K562 (cell line): Measurements from ENCODE around the gene PVALEF. TPM values are rescaled to one million over a fixed set of nuclear protein-coding genes. Genes with fewer than 3 reads are reported as not detected.

ENCODE experiments used
- CHD2 ChIP-seq: IDR thresholded peaks from 2 replicates; pipeline ENCODE4 v1.6.1; 2011; ENCODE audit warnings: low read depth, low read length
- ELF4 ChIP-seq: fragments of 450-650 bp; formaldehyde crosslinking; IDR thresholded peaks from 2 replicates; pipeline ENCODE4 v1.4.0; 2022; ENCODE audit warnings: missing genetic modification characterization
- HNRNPUL1 ChIP-seq: fragments of 200-400 bp; formaldehyde crosslinking; IDR thresholded peaks from 2 replicates; pipeline ENCODE4 v1.6.1; 2017; ENCODE audit warnings: low read length
- JUND ChIP-seq, 2 experiments: IDR thresholded peaks; 2 replicates in 1 of 2; 3 replicates in 1 of 2; pipeline ENCODE4 v1.6.1; 2011; ENCODE audit warnings: borderline replicate concordance in 2 of 2, low read depth in 2 of 2, low read length in 2 of 2, improper control_type of control experiment in 1 of 2, missing biosample characterization in 1 of 2, missing genetic modification characterization in 1 of 2, missing genetic modification reagents in 1 of 2
- KLF10 ChIP-seq: fragments of 250-450 bp; sonication (Bioruptor Pico); IDR thresholded peaks from 2 replicates; pipeline ENCODE4 v1.6.1; 2021; ENCODE audit warnings: matching md5 sums
- MYBL2 ChIP-seq, 2 experiments: fragments of 450-650 bp in 1 of 2; sonication (generic) in 1 of 2; formaldehyde crosslinking in 1 of 2; IDR thresholded peaks; 2 replicates each; pipeline versions ENCODE4 v1.6.1 to v1.8.1; 2017 to 2022; ENCODE audit warnings: borderline replicate concordance in 1 of 2, inconsistent platforms in 1 of 2, low read depth in 1 of 2, mild to moderate bottlenecking in 1 of 2, missing genetic modification reagents in 1 of 2, moderate library complexity in 1 of 2
- NCOA2 ChIP-seq, 2 experiments: fragments of 450-650 bp; IDR thresholded peaks; 2 replicates each; pipeline ENCODE4 v1.6.1; 2018; ENCODE audit warnings: mild to moderate bottlenecking in 2 of 2, moderate library complexity in 1 of 2; ENCODE audit not compliant: partially characterized antibody in 2 of 2
- NR2C1 ChIP-seq, 2 experiments: fragments of 450-650 bp; IDR thresholded peaks; 2 replicates each; pipeline ENCODE4 v1.6.1; 2017; ENCODE audit warnings: mild to moderate bottlenecking in 2 of 2, antibody characterized with exemption in 1 of 2, inconsistent platforms in 1 of 2, missing compliant biosample characterization in 1 of 2, missing genetic modification characterization in 1 of 2
- POLR2A ChIP-seq: fragments of 450-650 bp; conservative IDR thresholded peaks from 2 replicates; pipeline ENCODE4 v1.6.1; 2016
- POLR2H ChIP-seq: IDR thresholded peaks from 2 replicates; pipeline ENCODE4 v1.6.1; 2016; ENCODE audit warnings: missing genetic modification characterization, low read depth, mild to moderate bottlenecking, control low read depth, missing compliant biosample characterization, moderate library complexity
- PTBP1 ChIP-seq: fragments of 200-400 bp; formaldehyde crosslinking; IDR thresholded peaks from 2 replicates; pipeline ENCODE4 v1.6.1; 2017; ENCODE audit warnings: low read depth, low read length
- SIX5 ChIP-seq, 2 experiments: IDR thresholded peaks; 2 replicates each; pipeline ENCODE4 v1.6.1; 2011; ENCODE audit warnings: low read length in 2 of 2, borderline replicate concordance in 1 of 2, low read depth in 1 of 2, mild to moderate bottlenecking in 1 of 2, moderate library complexity in 1 of 2; ENCODE audit not compliant: insufficient read depth in 1 of 2
- U2AF1 ChIP-seq: fragments of 200-400 bp; formaldehyde crosslinking; optimal IDR thresholded peaks from 2 replicates; pipeline ENCODE3; 2017; ENCODE audit warnings: mild to moderate bottlenecking, low read depth, low read length, moderate library complexity
- ZKSCAN3 ChIP-seq: fragments of 250-450 bp; sonication (Bioruptor Pico); IDR thresholded peaks from 2 replicates; pipeline ENCODE4 v1.4.0; 2020
- ZNF764 ChIP-seq: fragments of 250-450 bp; sonication (Bioruptor Pico); IDR thresholded peaks from 2 replicates; pipeline ENCODE4 v1.4.0; 2020; ENCODE audit warnings: low read depth, mild to moderate bottlenecking, moderate library complexity
- polyA plus RNA-seq, 8 experiments: library from polyadenylated mRNA; depleted of rRNA in 4 of 8; stranded (reverse) in 5 of 8; unstranded in 3 of 8; fragments of >200 nt; fragmentation: Nextera tagmentation in 2 of 8; fragmentation: Illumina TruSeq in 1 of 8; extraction: Ambion mirVana in 2 of 8; extraction: Trizol in 1 of 8; gene quantifications; 2 replicates each; pipeline versions ENCODE4 v1.2.1 to v1.2.3, GENCODE V29; 2011 to 2014; ENCODE audit warnings: inconsistent platforms in 1 of 8, missing spikeins in 1 of 8
- total RNA-seq, 7 experiments: library from RNA; depleted of rRNA in 6 of 7; stranded (reverse); fragments of >200 nt in 6 of 7; fragmentation: Illumina TruSeq in 2 of 7; extraction: Trizol in 2 of 7; gene quantifications; 2 replicates each; pipeline versions ENCODE4 v1.2.1 to v1.2.3, GENCODE V29; 2011 to 2021; ENCODE audit warnings: low replicate concordance in 1 of 7
- TF ChIP-seq, protein P1 (sequence below): IDR thresholded peaks from 3 replicates; pipeline ENCODE4 v1.6.1; 2011; ENCODE audit warnings: borderline replicate concordance, mild to moderate bottlenecking; ENCODE audit not compliant: insufficient read length, insufficient read depth
- TF ChIP-seq, protein P2 (sequence below): fragments of 250-450 bp; sonication (Bioruptor Pico); IDR thresholded peaks from 2 replicates; pipeline ENCODE4 v1.4.0; 2020; ENCODE audit warnings: mild to moderate bottlenecking, moderate library complexity
- TF ChIP-seq, protein P3 (sequence below): sonication (generic); formaldehyde crosslinking; IDR thresholded peaks from 2 replicates; pipeline ENCODE4 v1.8.0; 2023; ENCODE audit warnings: mild to moderate bottlenecking, missing genetic modification reagents
- TF ChIP-seq, protein P4 (sequence below): sonication (generic); formaldehyde crosslinking; IDR thresholded peaks from 2 replicates; pipeline ENCODE4 v1.5.0; 2020; ENCODE audit warnings: missing genetic modification reagents

Gene PVALEF
- total and polyA plus RNA-seq, 9 of the 15 experiments (the other 6 are each of a cell fraction or from before 2014, with no cell fraction given) = not detected

DNA sequence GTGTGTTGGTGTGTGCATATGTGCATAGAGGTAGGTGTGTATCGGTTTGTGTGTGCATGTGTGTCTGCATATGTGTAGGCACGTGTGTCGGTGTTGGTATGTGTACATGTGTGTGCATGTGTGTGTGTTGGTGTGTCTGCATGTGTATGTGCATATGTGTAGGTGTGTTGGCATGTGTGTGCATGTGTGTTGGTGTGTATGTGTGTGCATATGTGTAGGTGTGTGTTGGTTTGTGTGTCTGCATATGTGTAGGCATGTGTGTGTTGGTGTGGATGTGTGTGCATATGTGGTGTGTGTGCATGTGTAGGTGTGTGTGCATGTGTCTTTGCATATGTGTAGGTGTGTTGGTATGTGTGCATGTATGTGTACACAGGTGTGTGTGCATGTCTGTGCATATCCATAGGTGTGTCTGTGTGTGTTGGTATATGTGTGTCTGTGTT, 4.6 kb downstream of the PVALEF start (continued):
- TF ChIP-seq, protein P1, sequence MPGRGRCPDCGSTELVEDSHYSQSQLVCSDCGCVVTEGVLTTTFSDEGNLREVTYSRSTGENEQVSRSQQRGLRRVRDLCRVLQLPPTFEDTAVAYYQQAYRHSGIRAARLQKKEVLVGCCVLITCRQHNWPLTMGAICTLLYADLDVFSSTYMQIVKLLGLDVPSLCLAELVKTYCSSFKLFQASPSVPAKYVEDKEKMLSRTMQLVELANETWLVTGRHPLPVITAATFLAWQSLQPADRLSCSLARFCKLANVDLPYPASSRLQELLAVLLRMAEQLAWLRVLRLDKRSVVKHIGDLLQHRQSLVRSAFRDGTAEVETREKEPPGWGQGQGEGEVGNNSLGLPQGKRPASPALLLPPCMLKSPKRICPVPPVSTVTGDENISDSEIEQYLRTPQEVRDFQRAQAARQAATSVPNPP = no peak
- TF ChIP-seq ELF4 (CRISPR knock-in tag) (0 out of 2 replicates have a peak, but pooled peaks have one; percentile 20), SIX5 (IDR thresholded peaks at IDR 0.05; ENCODE audit: borderline replicate concordance in 1 of 2, insufficient read depth in 1 of 2, low read depth in 1 of 2, low read length in 2 of 2) (no peak), MYBL2 (IDR thresholded peaks at IDR 0.05; ENCODE audit: low read depth) (no peak), MYBL2 (CRISPR knock-in tag; IDR thresholded peaks at IDR 0.05; ENCODE audit: borderline replicate concordance) (peak; percentile 43; the same call in 1 of the 2 replicates), CHD2 (no peak), NR2C1 (IDR thresholded peaks at IDR 0.05) (no peak), NR2C1 (tag; IDR thresholded peaks at IDR 0.05) (no peak), PTBP1 (no peak), POLR2H (tag) (no peak), ZKSCAN3 (CRISPR knock-in tag) (no peak), HNRNPUL1 (no peak), U2AF1 (no peak), POLR2A (no peak), NCOA2 (IDR thresholded peaks at IDR 0.05; ENCODE audit: partially characterized antibody in 2 of 2) (no peak), ZNF764 (CRISPR knock-in tag) (no peak), KLF10 (CRISPR knock-in tag) (no peak), JUND (IDR thresholded peaks at IDR 0.05; ENCODE audit: borderline replicate concordance, low read depth, low read length) (no peak), JUND (tag; IDR thresholded peaks at IDR 0.05; ENCODE audit: borderline replicate concordance, low read depth, low read length) (no peak)
- TF ChIP-seq, protein P2, sequence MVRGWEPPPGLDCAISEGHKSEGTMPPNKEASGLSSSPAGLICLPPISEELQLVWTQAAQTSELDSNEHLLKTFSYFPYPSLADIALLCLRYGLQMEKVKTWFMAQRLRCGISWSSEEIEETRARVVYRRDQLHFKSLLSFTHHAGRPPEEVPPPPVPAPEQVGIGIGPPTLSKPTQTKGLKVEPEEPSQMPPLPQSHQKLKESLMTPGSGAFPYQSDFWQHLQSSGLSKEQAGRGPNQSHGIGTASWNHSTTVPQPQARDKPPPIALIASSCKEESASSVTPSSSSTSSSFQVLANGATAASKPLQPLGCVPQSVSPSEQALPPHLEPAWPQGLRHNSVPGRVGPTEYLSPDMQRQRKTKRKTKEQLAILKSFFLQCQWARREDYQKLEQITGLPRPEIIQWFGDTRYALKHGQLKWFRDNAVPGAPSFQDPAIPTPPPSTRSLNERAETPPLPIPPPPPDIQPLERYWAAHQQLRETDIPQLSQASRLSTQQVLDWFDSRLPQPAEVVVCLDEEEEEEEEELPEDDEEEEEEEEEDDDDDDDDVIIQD = no peak
- TF ChIP-seq, protein P3, sequence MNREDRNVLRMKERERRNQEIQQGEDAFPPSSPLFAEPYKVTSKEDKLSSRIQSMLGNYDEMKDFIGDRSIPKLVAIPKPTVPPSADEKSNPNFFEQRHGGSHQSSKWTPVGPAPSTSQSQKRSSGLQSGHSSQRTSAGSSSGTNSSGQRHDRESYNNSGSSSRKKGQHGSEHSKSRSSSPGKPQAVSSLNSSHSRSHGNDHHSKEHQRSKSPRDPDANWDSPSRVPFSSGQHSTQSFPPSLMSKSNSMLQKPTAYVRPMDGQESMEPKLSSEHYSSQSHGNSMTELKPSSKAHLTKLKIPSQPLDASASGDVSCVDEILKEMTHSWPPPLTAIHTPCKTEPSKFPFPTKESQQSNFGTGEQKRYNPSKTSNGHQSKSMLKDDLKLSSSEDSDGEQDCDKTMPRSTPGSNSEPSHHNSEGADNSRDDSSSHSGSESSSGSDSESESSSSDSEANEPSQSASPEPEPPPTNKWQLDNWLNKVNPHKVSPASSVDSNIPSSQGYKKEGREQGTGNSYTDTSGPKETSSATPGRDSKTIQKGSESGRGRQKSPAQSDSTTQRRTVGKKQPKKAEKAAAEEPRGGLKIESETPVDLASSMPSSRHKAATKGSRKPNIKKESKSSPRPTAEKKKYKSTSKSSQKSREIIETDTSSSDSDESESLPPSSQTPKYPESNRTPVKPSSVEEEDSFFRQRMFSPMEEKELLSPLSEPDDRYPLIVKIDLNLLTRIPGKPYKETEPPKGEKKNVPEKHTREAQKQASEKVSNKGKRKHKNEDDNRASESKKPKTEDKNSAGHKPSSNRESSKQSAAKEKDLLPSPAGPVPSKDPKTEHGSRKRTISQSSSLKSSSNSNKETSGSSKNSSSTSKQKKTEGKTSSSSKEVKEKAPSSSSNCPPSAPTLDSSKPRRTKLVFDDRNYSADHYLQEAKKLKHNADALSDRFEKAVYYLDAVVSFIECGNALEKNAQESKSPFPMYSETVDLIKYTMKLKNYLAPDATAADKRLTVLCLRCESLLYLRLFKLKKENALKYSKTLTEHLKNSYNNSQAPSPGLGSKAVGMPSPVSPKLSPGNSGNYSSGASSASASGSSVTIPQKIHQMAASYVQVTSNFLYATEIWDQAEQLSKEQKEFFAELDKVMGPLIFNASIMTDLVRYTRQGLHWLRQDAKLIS = no peak
- TF ChIP-seq, protein P4, sequence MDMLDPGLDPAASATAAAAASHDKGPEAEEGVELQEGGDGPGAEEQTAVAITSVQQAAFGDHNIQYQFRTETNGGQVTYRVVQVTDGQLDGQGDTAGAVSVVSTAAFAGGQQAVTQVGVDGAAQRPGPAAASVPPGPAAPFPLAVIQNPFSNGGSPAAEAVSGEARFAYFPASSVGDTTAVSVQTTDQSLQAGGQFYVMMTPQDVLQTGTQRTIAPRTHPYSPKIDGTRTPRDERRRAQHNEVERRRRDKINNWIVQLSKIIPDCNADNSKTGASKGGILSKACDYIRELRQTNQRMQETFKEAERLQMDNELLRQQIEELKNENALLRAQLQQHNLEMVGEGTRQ (CRISPR knock-in tag) = no peak
